HFFc6 (cell line): Measurements from ENCODE around the gene CCBE1. TPM values are rescaled to one million over a fixed set of nuclear protein-coding genes. Genes with fewer than 3 reads are reported as not detected.

Experiments used
- DNase-seq: peaks from one replicate; pipeline ENCODE4 v3.0.0-alpha.2; 2018
- H3K27ac Mint-ChIP-seq: 2 replicates; pipeline ENCODE4 v1.8.0; 2020; ENCODE audit warnings: mild to moderate bottlenecking, mixed read lengths
- H3K27me3 Mint-ChIP-seq: 2 replicates; pipeline ENCODE4 v1.8.0; 2021; ENCODE audit warnings: mild to moderate bottlenecking, moderate library complexity, mixed read lengths; ENCODE audit not compliant: insufficient read depth
- H3K36me3 Mint-ChIP-seq: 2 replicates; pipeline ENCODE4 v1.8.0; 2021; ENCODE audit warnings: low read depth, mixed read lengths
- H3K4me1 Mint-ChIP-seq: 2 replicates; pipeline ENCODE4 v1.8.0; 2020; ENCODE audit warnings: low read depth, mixed read lengths
- H3K4me3 Mint-ChIP-seq: 2 replicates; pipeline ENCODE4 v1.8.0; 2020; ENCODE audit warnings: mild to moderate bottlenecking, moderate library complexity, mixed read lengths
- H3K9me3 Mint-ChIP-seq: 2 replicates; pipeline ENCODE4 v1.8.0; 2020; ENCODE audit warnings: mild to moderate bottlenecking, mixed read lengths
- total RNA-seq, 6 experiments: library from RNA; stranded (reverse); fragmentation: NEBNext Ultra II Directional; extraction: Animal tissue kit (Norgen Biotek cat#: 25700); gene quantifications; 2 replicates in 1 of 6; 3 replicates in 5 of 6; pipeline ENCODE4 v1.2.3, GENCODE V29; 2021
- TF ChIP-seq, protein P1 (sequence below): fragments of 200-600 bp; sonication (generic); IDR thresholded peaks from 2 replicates; pipeline ENCODE4 v1.5.0; 2021; ENCODE audit warnings: antibody characterized with exemption, mild to moderate bottlenecking

The CCBE1 gene
- total RNA-seq, 6 experiments from 2014 or later, result 161 to 223 (median 206) TPM

DNA sequence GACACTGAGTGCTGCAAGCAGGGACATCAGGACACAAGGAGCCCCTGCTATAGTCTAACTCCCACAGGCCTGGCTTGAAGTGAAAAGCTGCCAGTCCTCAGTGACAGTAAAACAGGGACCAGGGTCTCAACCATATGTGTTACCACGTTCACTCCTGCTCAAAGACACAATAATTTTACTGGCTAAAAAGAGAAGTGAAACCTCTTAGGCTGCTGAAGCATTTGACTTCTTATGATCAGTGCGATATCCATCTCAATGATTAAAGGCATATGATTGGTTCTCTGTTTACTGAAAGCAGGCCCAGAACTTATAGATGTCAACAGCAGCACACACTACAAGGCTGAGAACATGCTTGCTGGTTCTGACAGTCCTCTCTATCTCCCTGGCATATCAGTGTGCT lies 208.3 kb downstream of the CCBE1 start:
- no peak overlapping the region for H3K27ac Mint-ChIP-seq
- no peaks in the 10 kb centered on the region for H3K9me3 Mint-ChIP-seq
- H3K4me1 Mint-ChIP-seq, result peaks cover 42% of the 10 kb centered on the region
- H3K36me3 Mint-ChIP-seq, result peaks cover 14% of the 10 kb centered on the region
- no peaks in the 10 kb centered on the region; the same call in 1 of the 2 replicates for H3K27me3 Mint-ChIP-seq
- H3K4me3 Mint-ChIP-seq, result no peak overlapping the region
- TF ChIP-seq, protein P1, sequence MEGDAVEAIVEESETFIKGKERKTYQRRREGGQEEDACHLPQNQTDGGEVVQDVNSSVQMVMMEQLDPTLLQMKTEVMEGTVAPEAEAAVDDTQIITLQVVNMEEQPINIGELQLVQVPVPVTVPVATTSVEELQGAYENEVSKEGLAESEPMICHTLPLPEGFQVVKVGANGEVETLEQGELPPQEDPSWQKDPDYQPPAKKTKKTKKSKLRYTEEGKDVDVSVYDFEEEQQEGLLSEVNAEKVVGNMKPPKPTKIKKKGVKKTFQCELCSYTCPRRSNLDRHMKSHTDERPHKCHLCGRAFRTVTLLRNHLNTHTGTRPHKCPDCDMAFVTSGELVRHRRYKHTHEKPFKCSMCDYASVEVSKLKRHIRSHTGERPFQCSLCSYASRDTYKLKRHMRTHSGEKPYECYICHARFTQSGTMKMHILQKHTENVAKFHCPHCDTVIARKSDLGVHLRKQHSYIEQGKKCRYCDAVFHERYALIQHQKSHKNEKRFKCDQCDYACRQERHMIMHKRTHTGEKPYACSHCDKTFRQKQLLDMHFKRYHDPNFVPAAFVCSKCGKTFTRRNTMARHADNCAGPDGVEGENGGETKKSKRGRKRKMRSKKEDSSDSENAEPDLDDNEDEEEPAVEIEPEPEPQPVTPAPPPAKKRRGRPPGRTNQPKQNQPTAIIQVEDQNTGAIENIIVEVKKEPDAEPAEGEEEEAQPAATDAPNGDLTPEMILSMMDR, result no peak
- no peak for DNase-seq

DNA sequence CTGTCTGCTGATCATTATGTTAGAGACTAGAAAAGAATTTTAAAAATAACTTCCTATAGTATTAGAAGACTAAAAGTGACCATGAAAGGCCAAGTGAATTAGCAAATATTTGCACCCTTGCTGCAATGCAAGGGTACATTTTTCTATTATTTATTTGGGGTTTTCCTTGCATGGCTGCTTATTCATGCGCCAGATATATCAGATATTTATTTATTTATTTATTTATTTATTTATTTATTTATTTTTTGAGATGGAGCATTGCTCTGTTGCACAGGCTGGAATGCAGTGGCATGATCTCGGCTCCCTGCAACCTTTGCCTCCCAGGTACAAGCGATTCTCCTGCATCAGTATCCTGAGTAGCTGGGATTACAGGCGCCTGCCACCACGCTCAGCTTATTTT lies 211.8 kb downstream of the CCBE1 start:
- no peak for DNase-seq
- Mint-ChIP-seq H3K27me3 (no peaks in the 10 kb centered on the region; the same call in 1 of the 2 replicates), H3K4me1 (peaks cover 63% of the 10 kb centered on the region), H3K9me3 (no peaks in the 10 kb centered on the region), H3K36me3 (peaks cover 5% of the 10 kb centered on the region; the same call in 1 of the 2 replicates), H3K4me3 (no peak overlapping the region), H3K27ac (no peak overlapping the region)
- TF ChIP-seq, protein P1, result no peak

GRCh38 chr18:59484561-59485328 lies 212.5 kb downstream of the CCBE1 start:
- no peak for DNase-seq
- no peak overlapping the region for H3K27ac Mint-ChIP-seq
- H3K36me3 Mint-ChIP-seq, result peaks cover 7% of the 10 kb centered on the region
- TF ChIP-seq, protein P1, result no peak
- H3K4me3 Mint-ChIP-seq, result no peak overlapping the region
- H3K9me3 Mint-ChIP-seq, result no peaks in the 10 kb centered on the region
- H3K27me3 Mint-ChIP-seq, result no peaks in the 10 kb centered on the region; the same call in 1 of the 2 replicates
- peaks cover 67% of the 10 kb centered on the region for H3K4me1 Mint-ChIP-seq

GRCh38 chr18:59484131-59484530 lies 213.1 kb downstream of the CCBE1 start:
- TF ChIP-seq, protein P1, result no peak
- H3K4me1 Mint-ChIP-seq, result peaks cover 74% of the 10 kb centered on the region
- H3K27ac Mint-ChIP-seq, result no peak overlapping the region
- H3K9me3 Mint-ChIP-seq, result no peaks in the 10 kb centered on the region
- DNase-seq, result no peak
- peaks cover 13% of the 10 kb centered on the region for H3K36me3 Mint-ChIP-seq
- no peaks in the 10 kb centered on the region; the same call in none of the 2 replicates for H3K27me3 Mint-ChIP-seq
- no peak overlapping the region for H3K4me3 Mint-ChIP-seq

DNA sequence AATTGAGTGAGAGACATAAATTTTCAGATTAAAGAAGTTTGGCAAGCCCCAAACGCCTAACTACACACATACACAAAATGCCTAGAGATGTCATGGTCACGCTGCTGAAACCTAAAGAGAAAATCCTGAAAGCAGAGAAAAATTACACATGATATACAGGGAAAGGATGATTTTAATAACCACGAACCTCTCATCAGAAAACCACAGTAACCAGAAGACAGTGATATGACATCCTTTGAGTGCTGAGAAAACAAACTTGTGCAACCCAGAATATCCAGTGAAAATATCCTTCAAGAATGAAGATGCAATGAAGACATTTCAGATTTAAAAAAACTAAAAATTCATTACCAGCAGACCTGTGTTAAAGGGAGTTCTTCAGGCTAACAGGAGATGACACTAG lies 215.8 kb downstream of the CCBE1 start:
- Mint-ChIP-seq H3K27ac (no peak overlapping the region), H3K4me1 (peaks cover 70% of the 10 kb centered on the region), H3K36me3 (peaks cover 19% of the 10 kb centered on the region), H3K9me3 (no peaks in the 10 kb centered on the region), H3K4me3 (no peak overlapping the region), H3K27me3 (no peaks in the 10 kb centered on the region; the same call in none of the 2 replicates)
- TF ChIP-seq, protein P1, result no peak
- DNase-seq, result no peak
